NCI-H1092 treated with DMSO at 0.1 percent for 48 hours (cell line): Measurements from ENCODE around the gene NPLOC4.

ENCODE experiments used
- DNase-seq: peaks from one replicate; lab custom pipeline; 2025; lab: John Stamatoyannopoulos, UW

The NPLOC4 gene

DNA sequence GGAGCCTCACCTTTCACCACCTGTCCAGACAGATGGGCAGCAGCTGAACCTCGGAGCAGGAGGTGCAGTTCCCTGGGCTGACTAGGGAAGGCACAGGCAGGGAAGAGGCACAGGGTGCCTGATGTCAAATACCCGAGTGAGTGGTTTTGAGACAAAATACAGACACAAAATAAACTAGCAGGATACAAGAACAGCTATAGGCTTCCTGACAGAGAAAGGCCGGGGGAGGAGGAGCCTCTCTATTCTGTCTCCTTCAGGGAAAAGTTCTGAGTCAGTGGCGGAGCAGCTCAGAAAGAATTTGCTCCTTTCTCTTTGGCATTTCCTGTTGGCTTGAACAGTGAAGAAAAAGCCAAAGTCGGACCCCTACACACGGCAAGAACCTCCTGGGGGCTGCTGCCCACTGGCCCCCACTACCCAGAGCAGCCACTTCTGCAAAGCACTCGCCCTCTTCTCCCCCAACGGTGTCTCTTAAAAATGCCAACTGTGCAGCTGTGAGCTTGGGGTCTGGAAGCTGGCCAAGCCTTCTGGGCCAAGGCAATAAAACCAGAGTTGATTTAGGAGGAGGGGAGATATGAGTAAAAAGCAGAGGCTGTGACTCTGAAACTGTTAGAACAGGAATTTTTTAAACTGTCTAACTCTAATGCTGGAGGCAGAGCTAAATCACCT, 70.3 kb downstream of the NPLOC4 start:
- peak; percentile 86 for DNase-seq

GRCh38 chr17:81565231-81565630, 71.7 kb downstream of the NPLOC4 start:
- DNase-seq, result no peak

DNA sequence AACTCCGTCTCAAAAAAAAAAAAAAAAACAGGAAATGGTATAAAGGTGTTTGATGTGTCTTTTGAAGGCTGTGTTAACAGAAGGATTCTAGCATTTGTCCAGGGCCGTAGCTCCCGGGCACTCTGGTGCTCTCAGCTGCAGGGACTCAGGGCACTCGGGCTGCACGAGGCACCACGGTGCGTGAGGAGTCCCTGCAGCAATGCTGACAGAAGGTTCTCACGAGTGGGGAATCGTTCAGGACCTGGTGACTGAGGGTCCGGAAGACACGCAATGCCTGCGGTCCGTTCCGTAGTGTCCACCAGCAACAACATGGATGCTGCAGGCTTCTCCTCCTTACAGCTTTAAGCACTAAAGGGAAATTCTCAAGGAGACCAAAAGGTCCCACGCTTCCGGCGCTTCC, 72.1 kb downstream of the NPLOC4 start:
- no peak for DNase-seq

DNA sequence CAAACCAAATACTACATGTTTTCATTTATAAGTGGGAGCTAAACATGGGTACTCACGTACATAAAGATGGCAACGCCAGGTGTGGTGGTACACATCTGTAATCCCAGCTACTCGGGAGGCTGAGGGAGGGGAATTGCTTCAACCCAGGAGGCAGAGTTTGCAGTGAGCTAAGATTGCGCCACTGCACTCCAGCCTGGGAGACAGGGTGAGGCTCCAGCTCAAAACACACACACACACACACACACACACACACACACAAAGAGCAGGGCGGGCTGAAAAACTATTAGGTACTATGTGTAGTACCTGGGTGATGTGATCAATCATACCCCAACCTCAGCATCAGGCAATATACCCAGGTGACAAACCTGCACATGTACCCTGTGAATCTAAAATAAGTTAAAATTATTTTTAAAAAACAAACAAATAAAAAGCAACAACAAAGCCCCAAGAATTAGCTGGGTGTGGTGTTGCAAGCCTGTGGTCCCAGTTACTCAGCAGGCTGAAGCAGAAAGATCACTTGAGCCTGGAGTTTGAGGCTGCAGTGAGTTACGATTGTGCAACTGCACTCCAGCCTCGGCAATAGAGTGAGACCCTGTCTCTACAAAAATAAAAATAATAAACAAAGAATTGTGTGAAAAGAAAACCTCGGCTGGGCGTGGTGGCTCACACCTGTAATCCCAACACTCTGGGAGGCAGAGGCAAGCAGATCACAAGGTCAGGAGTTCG, 72.9 kb downstream of the NPLOC4 start:
- no peak for DNase-seq

GRCh38 chr17:81561494-81561885, 75.4 kb downstream of the NPLOC4 start:
- DNase-seq, result no peak

DNA sequence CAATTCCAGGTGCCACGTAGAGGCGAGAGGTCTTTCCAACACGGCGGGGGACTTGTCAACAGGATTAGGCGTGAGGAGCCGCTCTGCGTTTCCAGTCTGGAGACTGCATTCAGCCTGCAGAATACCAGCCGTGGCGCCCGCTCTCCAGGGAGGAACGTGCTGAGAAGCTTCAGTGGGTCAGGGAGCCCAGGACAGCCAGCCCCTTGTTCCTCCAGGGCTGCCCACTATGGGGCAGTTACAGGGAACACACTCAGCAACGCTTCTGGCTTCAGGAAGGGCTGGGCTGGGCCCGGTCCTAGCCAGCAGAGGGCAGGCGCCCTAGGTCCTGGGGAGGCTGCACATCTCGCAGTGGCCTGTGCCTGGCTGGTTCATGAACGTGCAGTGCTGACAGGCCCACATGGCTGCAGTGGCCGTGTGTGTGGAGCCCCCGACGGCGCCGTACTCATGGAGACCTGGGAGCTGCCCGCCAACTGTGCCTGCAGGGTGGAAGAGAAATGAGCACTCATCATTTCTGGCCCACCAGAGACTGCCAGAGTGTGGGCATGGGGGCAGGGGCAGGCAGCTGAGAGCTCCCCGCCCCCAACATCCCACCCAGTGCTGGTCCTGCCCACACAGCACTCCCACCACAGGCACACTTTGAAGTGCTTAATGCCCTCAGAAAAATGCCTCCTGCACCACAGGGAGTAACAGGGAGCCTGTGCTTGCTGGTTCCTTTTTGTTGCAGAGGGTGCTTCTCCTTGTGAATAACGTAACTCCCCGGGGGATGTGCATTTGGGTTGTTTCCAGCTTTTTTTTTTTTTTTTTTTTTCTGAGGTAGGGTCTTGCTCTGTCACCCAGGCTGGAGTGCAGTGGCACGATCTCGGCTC, 77.7 kb downstream of the NPLOC4 start:
- no peak for DNase-seq

GRCh38 chr17:81558115-81558468, 78.8 kb downstream of the NPLOC4 start:
- no peak for DNase-seq

GRCh38 chr17:81557276-81558114, 79.4 kb downstream of the NPLOC4 start:
- no peak for DNase-seq

DNA sequence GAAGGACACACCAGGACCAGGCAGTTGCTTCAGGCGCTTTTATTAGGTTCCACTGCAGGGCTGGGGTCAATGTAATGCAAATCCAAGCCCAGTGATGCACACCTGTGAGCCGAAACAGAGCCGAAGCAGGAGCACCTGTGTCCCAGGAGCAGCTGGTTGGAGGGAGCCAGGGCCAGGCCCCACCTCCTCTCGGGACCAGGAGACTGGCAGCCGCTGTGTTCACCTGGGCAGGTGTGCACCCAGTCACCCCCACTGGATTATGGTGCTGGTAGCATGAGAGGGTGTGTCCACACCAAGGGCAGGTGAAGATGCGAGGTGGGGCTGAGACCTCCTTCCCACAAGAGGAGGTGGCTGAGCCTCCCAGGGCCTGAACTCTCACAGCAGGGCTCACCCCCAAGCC, 80.0 kb downstream of the NPLOC4 start:
- DNase-seq, result no peak

GRCh38 chr17:81556175-81556691, 80.7 kb downstream of the NPLOC4 start:
- DNase-seq, result no peak

DNA sequence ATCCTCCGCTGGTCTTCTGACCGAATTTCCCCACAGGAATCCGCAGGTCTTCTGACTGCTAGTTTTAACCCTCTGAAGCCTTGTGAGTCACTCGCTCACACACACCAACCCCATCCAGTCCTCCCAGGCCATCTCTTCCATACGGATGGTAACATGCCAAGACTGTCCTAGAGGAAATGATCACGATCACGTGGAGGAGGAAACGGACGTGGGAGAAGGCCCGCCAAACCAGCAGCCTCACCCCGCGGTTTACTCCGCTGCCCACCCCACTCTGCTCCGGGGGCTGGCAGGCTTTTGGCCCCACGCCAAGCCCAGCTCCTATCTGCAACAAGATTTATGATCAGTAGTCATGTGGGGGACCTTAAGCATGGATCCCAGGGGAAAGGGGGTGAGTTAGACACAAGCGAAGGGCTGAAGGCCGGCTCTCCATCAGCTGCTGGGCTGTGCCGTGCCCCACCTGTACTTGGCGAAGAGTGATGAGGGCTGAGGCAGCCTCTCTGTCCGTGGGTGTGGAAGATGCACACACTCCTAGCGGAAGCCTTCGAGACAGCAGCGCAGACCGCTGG, 83.2 kb downstream of the NPLOC4 start:
- peak; percentile 58 for DNase-seq

DNA sequence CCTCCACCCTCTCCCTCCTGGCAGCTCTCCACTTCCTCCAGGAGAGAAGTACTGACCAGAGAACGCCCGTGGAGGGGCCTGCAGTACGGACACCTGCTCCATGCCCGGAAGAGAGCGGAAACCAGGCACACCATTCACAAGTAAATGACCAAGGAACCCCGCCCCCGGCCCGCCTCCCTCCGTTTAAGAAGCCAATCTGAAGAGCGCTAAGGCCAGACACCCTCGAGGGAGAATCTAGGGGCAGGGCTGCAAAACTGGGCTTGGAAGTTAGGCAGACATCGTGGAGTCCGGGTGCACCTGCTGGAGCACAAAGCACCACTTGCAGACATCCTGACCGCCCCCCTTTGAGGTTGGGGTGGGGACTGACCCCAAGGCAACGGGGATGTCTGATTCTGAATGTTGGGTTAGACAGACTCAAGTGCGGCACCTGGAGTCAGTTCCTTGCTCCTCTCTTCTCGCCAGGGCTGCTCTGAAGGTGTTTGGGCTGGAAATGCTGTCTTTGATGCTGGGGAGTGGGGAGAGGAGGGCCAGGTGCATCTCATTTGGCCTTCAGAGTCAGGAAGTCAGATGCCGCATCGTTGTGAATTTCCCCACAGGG, 83.8 kb downstream of the NPLOC4 start:
- peak; percentile 62 for DNase-seq

GRCh38 chr17:81552244-81553017, 84.5 kb downstream of the NPLOC4 start, which contains the start of gene FAAP100:
TSS of gene FAAP100 (minus strand) at chr17:81552353. CDS start at chr17:81552330, 23 bp downstream.
- peak; percentile 67 for DNase-seq

DNA sequence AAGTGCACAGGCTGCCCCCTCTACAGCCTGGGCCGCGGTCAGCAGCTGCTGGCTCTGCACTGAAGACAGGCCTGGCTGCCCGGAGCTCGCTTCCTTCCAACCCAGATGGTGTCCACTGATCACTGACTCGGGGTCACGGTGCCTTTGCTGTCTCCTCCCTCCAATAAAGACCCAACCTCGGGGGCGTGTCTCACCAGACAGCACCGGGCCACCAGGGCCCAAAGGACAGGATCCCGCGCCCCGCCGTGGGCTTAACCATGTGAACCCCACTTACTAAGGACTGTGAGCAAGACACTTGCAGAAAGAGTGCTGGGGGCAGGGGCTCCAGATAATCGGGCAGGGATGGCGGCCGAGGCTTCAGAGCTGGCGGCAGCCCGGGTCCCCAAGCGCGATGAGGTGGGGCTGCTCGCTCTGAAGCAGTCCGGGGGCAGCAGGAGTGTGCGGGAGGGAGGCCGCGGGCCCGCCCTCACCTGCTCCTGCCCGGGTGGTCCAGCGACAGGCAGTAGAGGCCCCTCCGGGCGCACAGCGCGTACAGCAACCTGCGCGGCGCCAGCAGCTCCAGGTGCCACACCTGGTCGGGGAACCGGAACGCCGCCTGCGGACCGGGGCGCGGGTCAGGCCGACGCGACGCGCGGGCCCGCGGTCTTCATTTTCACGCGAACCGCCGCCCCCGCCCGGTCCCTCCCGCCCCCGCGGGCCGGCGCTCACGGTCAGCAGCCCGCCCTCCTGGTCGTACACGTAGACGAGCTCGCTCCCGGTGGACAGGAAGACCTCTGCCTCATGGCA, 85.3 kb downstream of the NPLOC4 start:
- no peak for DNase-seq

GRCh38 chr17:81550830-81551457, 86.0 kb downstream of the NPLOC4 start:
- no peak for DNase-seq

DNA sequence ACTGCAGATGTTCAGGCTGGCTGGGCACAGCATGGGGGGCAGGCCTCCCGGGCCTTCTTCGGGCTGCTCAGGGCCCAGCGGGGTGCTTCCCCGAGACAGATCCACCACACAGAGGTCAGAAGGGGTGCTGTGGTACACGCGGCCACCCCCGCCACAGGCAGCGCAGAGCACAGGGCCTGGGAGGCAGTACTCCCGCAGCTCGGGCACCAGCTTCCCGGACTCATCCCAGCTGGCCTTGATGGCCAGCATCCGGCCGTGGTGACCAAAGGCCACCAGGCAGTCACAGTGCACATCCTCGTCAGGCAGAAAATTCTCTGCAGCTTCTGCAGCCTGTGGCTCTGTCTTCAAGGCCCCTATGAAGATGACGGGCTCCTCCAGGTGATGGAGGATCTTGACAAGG, 86.6 kb downstream of the NPLOC4 start:
- DNase-seq, result no peak

- no peak for DNase-seq
Observed at GRCh38 chr17:81549826-81550225, 87.1 kb downstream of the NPLOC4 start.

DNA sequence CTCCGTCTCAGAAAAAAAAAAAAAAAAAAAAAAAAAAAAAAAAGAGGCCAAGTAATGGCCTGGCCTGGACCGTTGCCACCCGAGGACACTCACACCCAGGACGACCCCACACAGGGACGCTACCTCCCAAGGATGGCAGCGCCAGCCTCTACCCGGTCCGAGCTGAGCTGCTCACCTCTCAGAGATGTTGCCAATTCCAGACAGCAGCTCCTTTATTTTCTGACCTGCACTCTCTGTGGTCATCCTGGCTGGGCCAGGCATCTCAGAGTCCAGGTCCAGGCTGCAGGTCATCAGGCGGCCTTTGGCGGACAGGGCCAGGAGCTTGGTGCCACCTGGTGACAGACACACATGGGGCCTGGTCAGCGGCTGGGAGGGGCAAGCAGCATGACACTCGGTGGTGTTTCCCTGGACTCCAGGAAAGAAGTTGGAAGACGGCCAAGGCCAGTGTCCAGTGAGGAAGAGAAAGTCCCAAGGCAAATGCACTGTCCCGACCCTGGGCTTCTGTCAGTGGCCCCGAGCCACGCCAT, 87.8 kb downstream of the NPLOC4 start:
- DNase-seq, result no peak

DNA sequence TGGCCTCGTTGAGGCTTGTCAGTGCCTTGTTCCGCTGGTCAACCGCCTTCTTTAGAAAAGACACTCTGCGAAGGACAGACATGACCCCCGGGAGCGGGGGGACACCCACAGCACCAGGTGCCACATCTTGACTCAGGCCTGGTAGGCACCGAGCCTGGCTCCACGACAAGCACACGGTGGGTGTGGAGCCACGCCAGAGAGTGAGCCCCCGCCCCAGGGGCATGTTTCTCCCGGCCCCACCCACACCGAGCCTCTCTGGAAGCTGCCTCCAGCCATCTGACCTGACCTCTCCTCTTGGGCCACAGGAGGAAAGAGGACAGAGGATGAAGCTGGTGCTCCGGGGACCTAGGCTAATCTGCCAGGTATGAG, 89.3 kb downstream of the NPLOC4 start:
- no peak for DNase-seq
